Activated CD8-positive, alpha-beta memory T cell treated with anti-CD3 and anti-CD28 coated beads for 4 hours (primary cell): ENCODE data around the gene GNAI1.

ENCODE experiments used
- DNase-seq, 2 donors: peaks; one replicate each; pipeline ENCODE4 v3.0.0-alpha.2; 2020; ENCODE audit warnings: low read depth in 2 of 2

GNAI1 gene

DNA sequence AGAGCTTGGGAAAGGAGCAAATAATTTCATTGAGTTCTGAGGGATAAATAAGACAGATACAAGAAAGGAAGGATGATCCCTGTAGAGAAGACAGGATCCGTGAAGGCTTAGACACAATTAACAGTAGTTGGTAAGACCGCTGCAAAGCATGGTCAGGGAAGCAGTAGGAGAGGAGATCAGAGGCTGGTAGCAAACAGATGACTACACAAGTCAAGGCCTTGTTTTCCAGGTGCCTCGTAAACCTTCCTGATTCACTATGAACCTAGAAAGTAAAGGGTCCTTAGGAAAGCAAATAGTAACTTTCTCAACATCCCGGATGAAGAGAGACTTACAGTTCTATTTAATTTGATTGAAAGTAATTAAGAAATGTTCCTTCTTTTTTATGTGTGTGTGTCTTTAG is 118.6 kb downstream of the GNAI1 start:
- DNase-seq, result no peak

DNA sequence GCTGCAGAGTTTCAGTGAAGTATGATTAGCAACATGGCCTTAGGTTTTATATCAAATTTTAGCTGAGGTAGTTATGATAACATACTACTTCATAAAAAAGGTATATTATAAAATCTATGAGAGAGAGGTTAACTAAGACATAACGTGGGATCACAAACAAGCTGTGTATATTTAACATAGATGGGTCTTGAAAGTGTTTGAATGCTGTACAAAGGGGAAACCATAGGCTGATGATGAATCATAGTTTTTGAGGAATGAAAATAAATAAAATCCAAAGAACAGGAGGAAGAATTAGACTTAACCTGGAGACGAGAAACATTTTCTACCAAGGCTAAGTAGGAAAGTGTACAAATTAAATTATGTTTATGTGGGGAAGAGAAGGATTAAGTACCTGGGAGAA is 119.0 kb downstream of the GNAI1 start:
- no peak for DNase-seq

DNA sequence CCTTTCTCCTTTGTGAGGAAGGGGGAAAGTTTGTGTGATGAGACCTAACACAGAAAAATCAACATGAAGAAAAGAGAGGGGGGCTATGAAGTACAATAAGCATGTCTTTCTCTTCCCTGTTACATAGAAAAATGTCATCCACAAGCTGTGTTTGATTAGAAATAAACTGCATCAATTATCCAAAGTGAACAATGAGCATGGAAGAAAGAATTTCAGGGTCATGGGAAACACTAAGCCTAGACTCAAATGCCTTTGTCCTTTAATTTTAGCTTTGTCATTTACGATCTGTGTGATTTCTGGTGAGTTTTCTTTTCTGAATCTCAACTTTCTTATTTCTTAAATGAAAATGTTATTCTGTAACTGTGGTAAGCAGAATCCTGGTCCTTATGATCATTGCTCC is 121.0 kb downstream of the GNAI1 start:
- no peak for DNase-seq

DNA sequence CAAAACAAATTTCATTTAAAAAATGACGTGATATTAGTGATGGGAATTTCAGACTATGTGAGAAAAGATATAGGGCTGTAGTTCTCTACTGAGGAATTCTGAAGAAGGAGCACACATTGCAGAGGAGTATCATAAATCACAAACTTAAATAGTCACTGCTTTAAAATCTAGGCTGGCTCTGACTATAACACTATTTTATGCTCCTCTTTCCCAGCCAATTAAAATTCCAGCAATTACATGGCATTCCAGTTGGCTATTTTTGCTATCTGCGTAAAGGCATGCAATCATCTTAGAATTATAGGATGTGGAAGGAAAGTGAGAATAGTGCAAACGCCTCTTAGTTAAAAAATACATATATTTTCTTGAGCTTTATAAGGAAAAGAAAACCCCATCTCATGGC is 123.1 kb downstream of the GNAI1 start:
- DNase-seq, result no peak

DNA sequence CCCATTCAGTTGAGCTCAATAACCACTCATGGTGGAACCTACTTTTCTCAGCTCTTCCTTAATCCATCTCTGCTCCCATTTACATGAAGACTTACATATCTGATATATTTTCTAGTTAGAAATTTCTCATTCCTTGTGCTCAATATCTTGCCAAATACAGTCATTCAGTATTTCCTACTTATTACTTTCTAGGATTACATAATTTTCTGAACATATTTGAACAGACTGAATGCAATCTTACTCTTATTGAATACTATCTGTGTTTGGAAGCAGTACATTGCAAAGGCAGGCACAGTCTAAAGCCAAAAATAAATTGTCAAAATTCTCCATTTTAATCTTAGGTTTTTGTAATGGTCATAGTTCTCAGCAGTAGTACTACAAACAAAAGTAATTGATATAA is 126.0 kb downstream of the GNAI1 start:
- no peak for DNase-seq

DNA sequence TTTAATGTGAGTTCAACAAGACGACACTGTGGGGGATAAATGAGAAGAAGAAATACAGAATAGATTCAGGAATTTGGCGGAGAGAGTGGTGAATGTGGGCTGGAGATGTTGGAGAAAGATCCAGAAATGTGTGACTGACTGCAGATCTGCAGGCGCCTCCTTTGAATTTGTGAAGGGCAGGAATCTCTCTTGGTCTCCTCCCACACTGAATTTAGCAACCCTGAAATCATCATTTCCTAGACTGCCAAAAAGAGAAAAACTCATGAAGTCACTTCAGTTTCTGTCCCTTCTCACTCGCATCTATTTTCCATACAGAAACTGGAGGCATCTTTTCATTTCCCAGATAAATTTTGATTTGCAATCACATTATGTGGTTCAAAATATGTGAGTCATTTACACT is 128.7 kb downstream of the GNAI1 start:
- DNase-seq, result no peak

DNA sequence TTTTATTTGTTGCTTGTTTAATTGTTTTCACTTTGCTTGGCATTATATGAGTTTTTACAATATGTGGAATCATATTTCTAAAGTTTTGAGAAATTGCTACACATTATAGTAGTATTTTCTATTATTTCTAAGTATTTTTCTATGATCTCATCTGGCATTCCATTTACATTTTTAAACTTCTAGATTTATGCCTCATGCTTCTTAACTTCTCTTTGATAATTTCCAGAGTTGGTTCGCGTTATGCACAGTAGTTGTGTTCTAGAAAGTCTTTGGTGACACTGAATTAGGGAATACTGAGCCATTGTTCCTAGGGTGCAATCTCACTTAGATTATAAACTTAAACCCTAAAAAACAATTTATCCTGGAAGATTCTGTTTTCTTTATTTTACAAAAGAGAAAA is 129.2 kb downstream of the GNAI1 start:
- DNase-seq, result no peak

DNA sequence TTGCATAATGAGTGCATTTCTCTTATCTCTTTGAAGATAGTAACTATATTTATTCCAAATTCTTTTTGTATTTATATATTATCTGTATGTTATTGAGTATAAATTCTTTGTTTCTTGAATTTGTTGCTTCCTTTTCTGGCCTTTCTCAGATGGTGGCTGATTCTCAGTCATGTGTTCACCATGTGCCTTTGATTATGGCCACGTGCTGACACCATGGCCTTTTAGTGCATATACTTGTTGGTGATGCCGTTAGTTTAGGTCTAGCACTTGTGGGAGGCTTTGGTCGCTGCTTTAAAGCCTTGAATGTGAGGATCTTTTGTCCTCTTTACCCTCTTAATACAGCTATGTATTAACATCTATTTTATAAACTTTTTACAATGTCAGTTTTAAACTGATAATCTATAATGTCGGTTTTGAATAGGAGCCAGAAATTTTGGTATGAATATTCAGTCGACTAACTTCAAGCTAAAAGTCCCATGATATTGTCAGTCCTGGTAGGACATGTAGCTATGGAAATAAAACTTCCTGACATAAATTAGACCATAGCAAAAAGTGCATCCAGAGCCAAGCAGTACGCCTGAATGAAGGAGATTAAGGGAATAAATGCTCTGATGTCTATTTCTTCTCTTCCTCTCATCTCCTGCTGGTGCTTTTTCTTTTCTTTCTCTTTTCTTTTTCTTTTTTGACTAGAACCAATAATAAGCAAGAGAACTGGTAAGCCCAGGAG is 130.3 kb downstream of the GNAI1 start:
- DNase-seq, result no peak

DNA sequence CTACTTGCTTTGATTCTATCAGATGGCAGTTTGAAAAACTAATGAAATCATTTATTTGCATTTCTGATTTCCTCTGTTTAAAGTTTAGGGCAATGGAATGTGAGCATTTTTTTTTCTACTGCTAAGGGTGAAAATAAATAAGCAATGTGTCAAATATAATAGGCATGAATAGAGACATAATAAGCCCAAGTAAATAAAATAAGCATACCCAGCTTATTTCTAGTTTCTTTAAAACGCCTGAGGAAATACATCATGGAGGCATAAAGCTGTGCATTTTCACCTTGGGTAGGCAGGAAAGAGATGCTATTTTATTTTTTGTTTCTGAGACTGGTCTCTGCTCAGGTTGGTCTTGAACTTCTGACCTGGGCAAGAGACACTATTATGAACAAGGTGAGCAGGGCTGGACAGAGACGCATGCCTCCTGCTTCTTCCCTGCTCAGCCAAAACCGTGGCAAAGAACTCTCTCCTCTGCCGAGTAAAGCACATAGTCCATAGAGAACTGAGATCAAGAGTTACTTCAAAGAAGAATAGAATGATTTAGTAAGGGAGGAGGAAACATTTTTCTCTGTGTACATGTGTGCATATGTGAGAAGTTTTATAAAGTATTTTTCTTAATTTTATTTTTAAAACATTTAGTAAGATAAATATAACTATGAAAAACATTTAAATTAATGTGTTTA is 138.1 kb downstream of the GNAI1 start:
- no peak for DNase-seq

DNA sequence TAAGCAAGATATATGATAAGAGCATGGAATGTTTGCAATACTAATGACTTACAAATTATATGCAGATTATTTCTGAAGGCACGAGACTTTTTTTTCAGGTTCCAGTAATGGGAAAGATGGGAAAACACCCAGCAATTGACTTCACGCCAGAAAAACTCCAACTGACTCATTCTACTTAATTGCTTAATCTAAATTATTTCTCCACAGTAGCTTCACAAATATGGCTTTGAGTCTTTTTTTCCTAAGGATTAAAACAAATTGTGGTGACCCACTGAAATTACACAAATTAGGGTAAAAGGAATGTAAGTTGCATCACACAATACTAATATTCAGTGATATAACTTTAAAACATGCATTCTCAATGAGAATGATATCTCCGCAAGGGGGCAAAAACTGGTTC is 138.7 kb downstream of the GNAI1 start:
- no peak for DNase-seq

DNA sequence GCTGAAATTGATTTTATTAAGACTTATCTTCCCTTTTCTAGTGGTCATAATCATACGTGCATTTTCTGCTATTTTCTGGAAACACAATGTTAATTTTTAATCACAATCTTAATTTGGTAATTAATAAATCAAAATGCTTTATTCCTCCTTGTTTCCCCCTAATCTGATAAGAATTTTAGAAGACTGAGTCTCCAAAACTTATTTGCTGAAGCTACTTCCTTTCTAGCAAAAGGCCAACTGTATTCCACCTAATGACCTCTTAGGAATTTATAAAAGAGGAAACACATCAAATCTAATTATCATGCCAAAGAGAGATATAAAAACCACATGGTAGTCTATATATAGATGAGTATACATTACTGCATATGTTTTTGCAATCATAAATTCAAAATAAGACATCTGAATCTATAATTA is 140.6 kb downstream of the GNAI1 start:
- no peak for DNase-seq
